CD4-positive, alpha-beta T cell treated with Interleukin-17A for 1 hour (primary cell): ENCODE data around the gene PHF14.

Experiments
- DNase-seq: peaks from one replicate; pipeline ENCODE4 v3.0.0-alpha.2; 2020

The PHF14 gene

GRCh38 chr7:11213266-11213665 is 239.6 kb downstream of the PHF14 start:
- DNase-seq, result no peak

GRCh38 chr7:11216276-11216675 is 242.6 kb downstream of the PHF14 start:
- DNase-seq, result no peak

- no peak for DNase-seq
These were observed 244.3 kb downstream of the PHF14 start for GRCh38 chr7:11217848-11218565.
